HG03064 (cell line): ENCODE data around the gene NDUFA1.
"Not testable (repeated sequence)": the region's sequence is repeated elsewhere in the genome, so short reads cannot be mapped to it uniquely, and the experiment has no call there.

Source experiments
- ATAC-seq: cut with Tn5 transposase; IDR thresholded peaks from one replicate; pipeline ENCODE4 v1.9.1; 2021; ENCODE audit warnings: low read depth; ENCODE audit not compliant: unreplicated experiment

Gene NDUFA1

DNA sequence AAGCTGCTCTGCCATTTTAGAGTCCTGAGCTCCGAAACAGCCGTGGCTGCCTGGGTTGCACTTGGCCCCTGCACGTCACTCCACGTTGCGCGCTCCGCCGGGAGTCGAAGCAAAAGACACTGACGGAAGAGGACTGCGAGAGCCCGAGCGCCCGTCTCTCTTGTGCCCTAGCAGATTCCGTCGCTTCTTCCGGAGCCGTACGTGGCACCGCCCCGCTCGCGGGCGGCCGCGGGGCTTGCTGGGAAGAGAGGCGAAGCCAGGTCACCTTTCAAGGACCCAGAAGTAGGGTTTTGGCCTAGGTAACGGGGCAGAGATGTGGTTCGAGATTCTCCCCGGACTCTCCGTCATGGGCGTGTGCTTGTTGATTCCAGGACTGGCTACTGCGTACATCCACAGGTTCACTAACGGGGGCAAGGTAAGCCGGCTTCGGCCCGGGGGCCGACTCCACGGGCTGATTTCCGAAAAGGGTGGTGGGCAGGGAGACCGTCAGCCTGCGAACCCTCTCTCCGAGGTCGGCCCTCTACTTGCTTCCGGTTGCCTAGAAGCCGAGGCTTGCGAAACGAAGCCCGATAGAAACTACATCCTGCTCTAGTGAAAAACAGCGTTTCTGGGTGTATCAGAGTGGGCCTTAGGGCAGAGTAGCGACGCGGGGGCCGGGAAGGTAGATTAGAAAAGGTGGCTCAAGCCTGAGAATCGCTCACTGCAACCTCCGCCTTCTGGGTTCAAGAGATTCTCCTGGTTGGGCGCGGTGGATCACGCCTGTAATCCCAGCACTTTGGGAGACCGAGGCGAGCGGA is at the start of gene NDUFA1, which contains the start of gene RNF113A:
Gene NDUFA1 (plus strand): TSS at position 234 of the 797 bp plus-strand sequence. CDS start 80 bp downstream, at position 314.
Gene RNF113A (minus strand): TSS at position 135 of the 797 bp plus-strand sequence. CDS start 120 bp downstream, at position 15.
- peak; percentile 86 for ATAC-seq

- not testable (repeated sequence) for ATAC-seq
Measured at GRCh38 chrX:119824221-119824620, 47.4 kb upstream of the NDUFA1 start.

GRCh38 chrX:119826399-119826959 is 45.2 kb upstream of the NDUFA1 start:
- ATAC-seq = no peak

DNA sequence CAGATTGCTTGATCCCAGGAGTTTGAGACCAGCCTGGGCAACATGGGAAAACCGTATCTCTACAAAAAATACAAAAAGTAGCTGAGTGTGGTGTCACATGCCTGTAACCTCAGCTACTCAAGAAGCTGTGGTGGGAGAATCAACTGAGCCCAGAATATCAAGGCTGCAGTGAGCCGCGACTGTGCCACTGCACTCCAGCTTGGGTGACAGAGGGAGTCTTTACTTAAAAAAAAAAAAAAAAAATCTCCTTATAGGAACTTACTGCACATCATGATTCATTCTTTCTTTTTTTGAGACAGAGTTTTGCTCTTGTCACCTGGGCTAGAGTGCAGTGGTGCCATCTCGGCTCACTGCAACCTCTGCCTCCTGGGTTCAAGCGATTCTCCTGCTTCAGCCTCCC is 43.2 kb upstream of the NDUFA1 start:
- no peak for ATAC-seq

- ATAC-seq = no peak
Measured at GRCh38 chrX:119833905-119834304, 37.7 kb upstream of the NDUFA1 start.

- ATAC-seq = peak; percentile 96
Measured at GRCh38 chrX:119852382-119853353, 19.0 kb upstream of the NDUFA1 start, which contains the start of gene UPF3B. Gene UPF3B, minus strand, starts transcription at chrX:119852963. Its CDS starts 35 bp downstream, at chrX:119852928.

DNA sequence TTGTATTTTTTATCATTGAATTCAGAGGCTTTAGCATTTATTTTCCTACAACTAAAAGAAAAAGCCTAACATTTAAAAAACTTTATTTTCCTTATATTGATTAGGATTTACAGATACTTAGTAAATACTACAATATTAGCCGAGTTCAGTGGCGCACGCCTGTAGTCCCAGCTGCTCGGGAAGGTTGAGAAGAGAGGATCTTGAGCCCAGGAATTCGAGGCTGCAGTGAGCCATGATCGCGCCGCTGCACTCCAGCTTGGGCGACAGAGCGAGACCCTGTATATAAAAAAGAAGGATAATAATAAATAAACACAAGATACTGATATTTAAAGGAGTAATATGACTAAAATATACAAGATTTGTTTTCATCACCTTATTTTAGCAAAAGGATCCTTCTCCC is 18.2 kb upstream of the NDUFA1 start:
- ATAC-seq = no peak

DNA sequence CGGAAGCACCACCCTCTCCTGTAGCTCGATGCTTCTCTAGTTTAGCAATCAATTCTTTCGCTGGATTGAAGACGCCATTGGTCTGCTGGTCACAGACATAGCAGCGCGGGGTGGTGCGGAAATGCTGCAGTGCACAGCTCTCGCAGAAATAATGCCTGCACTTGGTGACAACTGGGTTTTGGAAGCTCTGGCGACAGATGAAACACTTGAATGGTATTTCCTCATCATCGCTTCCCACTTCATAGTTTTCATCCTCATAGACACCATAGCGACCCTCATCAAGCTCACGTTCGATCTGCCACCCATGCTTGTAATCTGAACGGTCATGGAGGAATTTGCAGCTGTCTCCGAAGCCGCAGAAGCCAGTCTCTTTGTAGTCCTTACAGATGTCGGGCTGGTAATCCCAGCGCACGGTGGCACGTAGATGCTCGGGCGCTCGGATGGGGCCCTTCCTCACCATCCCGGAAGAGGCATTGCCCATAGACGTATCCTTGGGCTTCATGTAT is 953 bp upstream of the NDUFA1 start:
- peak; percentile 12 for ATAC-seq

DNA sequence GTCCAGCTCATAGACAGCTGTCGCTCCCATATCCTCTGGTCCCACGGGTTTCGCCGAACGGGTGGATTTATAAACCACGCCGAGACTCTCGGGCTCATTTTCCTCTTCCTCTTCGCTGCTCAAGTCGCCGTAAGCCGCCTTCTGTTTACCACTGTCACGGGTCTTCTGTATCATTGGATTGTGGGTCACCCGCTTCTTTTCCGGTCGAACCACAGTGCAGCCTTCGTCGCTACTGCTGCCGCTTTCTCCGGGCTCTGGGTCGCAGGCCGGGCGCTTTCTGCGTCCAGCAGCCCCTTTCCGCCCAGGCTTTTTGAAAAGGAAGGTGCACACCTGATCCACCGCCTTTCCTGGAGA is 410 bp upstream of the NDUFA1 start:
- peak; percentile 39 for ATAC-seq

- ATAC-seq = no peak
Measured at GRCh38 chrX:119878740-119879139, 7.1 kb downstream of the NDUFA1 start.

GRCh38 chrX:119880076-119880475 is 8.4 kb downstream of the NDUFA1 start:
- no peak for ATAC-seq

- ATAC-seq = peak; percentile 73
Measured at GRCh38 chrX:119880552-119881437, 9.2 kb downstream of the NDUFA1 start.

GRCh38 chrX:119885554-119886428 is 14.2 kb downstream of the NDUFA1 start:
- no peak for ATAC-seq

DNA sequence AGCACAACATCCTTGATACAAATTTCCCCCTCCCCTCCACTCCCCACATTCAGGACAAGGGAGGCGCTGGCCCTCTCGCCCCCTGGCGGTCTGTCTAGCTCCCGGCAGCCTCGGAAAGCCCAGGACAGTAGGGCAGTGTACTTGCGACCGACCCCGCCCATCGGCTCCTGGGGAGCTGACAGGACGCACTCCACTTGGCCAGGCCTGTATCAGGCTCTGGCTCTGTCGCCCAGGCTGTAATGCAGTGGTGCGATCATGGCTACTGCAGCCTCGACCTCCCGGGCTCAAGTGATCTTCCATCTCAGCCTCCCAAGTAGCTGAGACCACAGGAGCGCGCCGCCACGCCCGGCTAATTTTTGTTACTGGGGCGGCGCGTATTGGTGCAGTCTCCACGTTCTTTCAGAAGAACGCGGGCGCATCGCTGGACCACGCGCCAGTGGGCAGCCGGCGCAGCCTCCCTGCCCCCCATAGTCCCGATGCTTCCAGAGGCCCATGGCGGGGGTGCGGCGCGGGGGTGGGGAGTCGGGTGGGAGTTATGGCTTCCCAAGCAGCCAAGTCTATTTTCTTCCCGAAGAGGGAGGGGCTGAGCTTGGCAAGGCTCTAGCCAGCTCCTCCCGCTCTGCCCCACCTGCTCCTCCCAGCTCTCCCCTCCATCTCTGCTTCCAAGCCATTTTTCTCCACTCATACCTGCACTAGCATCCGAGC is 16.2 kb downstream of the NDUFA1 start:
- no peak for ATAC-seq

DNA sequence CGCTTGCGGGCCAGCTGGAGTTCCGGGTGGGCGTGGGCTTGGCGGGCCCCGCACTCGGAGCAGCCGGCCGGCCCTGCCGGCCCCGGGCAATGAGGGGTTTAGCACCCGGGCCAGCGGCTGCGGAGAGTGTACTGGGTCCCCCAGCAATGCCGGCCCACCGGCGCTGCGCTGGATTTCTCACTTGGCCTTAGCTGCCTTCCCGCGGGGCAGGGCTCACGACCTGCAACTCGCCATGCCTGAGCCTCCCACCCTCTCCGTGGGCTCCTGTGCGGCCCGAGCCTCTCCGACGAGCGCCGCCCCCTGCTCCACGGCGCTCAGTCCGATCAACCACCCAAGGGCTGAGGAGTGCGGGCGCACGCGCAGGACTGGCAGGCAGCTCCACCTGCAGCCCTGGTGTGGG is 19.0 kb downstream of the NDUFA1 start:
- ATAC-seq = not testable (repeated sequence)

DNA sequence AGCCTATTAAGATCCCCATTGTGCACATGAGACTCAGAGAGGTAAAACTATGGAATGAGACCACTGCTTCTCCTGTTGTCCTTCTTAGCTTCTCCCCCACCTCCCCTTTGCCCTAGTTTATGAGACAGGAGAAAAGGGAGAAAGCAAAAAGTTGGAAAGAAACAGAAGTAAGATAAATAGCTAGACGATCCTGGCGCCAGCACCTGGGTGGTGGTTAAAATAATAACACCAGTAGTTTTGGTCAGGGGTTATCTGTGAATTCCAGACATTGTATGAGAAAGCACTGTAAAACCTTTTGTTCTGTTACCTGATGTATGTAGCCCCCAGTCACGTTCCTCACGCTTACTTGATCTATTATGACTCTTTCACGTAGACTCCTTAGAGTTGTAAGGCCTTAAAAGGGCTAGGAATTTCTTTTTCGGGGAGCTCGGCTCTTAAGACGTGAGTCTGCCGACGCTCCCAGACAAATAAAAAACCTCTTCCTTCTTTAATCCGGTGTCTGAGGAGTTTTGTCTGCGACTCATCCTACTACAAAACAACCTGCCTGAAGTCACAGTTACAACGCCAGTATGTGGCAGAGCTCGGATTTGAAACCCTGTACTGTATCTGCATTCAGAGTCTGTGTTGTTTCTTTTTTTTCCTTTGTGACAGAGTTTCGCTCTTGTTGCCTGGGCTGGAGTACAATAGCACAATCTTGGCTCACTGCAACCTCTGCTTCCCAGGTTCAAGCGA is 20.5 kb downstream of the NDUFA1 start:
- ATAC-seq = not testable (repeated sequence)

DNA sequence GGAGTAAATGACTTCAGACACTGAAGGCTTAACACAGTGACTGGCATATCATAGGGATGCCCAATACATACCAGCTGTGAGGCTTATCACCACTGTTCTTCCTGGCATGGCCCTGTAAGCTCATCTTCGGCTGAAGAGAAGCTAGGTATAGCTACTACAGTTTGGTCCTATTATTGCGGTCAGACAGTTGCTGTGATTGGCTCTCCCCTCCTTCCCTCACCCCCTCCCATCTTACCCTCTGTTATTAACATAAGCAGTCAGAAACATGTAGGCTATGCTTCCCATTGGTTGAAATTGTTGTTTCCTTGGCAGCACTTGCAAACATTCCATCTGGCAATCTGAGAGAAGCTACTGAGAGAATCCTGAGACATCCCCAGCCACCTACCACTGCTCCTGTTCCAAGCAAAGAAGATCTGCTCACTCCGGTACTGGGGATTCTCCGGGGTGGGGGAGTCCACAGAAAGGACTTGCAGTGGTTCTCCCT is 24.3 kb downstream of the NDUFA1 start, which contains the start of gene AKAP14:
Gene AKAP14 (plus strand): TSS at position 51 of the 484 bp plus-strand sequence. CDS start 7,331 bp downstream, outside the sequence.
- ATAC-seq = no peak
